Retinal pigment epithelial cell (primary cell): Measurements from ENCODE around the gene RUFY1.

Experiments
- DNase-seq: peaks from one replicate; pipeline ENCODE4 v3.0.0-alpha.2; 2010; ENCODE audit warnings: low read depth
- H3K4me3 ChIP-seq: 2 replicates; pipeline ENCODE4 v1.5.1; 2011; ENCODE audit warnings: mild to moderate bottlenecking, low read length, control low read depth, moderate library complexity
- CTCF ChIP-seq: conservative IDR thresholded peaks from 2 replicates; pipeline ENCODE4 v1.5.1; 2011; ENCODE audit warnings: low read depth, low read length, control low read depth, inconsistent platforms

The RUFY1 gene

GRCh38 chr5:179610903-179611265 is 60.5 kb downstream of the RUFY1 start:
- TF ChIP-seq CTCF, result no peak
- no peak overlapping the region for H3K4me3 ChIP-seq
- DNase-seq, result no peak

- no peak for DNase-seq
- no peak for TF ChIP-seq CTCF
- no peak overlapping the region for H3K4me3 ChIP-seq
These were observed 62.5 kb downstream of the RUFY1 start for GRCh38 chr5:179612577-179613459.

- TF ChIP-seq CTCF, result no peak
- H3K4me3 ChIP-seq, result no peak overlapping the region
- no peak for DNase-seq
These were observed 63.2 kb downstream of the RUFY1 start for GRCh38 chr5:179613460-179614071.

- no peak for TF ChIP-seq CTCF
- DNase-seq, result no peak
- H3K4me3 ChIP-seq, result no peak overlapping the region
These were observed 64.4 kb downstream of the RUFY1 start for GRCh38 chr5:179614745-179615144.

GRCh38 chr5:179615203-179615602 is 64.8 kb downstream of the RUFY1 start:
- no peak for DNase-seq
- no peak for TF ChIP-seq CTCF
- no peak overlapping the region for H3K4me3 ChIP-seq

GRCh38 chr5:179616002-179616594 is 65.7 kb downstream of the RUFY1 start:
- TF ChIP-seq CTCF, result no peak
- no peak for DNase-seq
- no peak overlapping the region for H3K4me3 ChIP-seq
